Measurements from ENCODE around the gene ATP2B2. TPM values are rescaled to one million over a fixed set of nuclear protein-coding genes. Genes with fewer than 3 reads are reported as not detected.

The ATP2B2 gene
- total and polyA plus RNA-seq, 2 donors from 2014 or later, result 0.19 to 0.22 TPM

DNA sequence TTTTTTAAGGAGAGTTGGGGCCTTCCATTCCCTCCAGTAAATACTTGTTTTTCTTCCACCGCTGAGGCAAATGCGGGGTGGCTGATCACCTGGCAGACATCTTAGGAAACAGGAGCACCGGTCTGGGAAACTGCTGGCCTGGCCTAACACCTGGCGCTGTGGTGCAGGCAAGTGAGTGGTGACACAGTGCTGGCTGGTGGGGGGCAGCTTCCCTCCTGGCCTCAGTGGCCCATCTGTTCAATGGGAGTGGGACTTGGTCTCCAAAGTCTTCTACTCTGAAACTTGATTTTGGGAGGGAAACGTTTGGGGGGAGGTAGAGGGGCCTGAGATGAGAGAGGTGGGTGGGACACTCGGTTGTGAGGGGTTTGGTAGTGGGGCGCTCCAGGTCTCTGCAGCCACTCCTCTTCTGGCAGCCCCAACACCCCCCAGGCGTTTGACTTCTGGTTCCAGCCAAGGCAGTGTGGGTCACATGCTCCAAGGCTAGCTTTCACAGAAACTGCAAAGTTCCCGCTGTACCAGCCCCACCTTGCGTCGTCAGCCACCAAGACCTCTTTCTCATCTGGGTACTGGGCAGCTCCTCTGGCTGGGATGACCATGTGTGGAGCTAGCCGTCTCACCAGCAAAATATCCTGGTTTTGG lies 217.3 kb downstream of the ATP2B2 start:
- TF ChIP-seq, protein P1, sequence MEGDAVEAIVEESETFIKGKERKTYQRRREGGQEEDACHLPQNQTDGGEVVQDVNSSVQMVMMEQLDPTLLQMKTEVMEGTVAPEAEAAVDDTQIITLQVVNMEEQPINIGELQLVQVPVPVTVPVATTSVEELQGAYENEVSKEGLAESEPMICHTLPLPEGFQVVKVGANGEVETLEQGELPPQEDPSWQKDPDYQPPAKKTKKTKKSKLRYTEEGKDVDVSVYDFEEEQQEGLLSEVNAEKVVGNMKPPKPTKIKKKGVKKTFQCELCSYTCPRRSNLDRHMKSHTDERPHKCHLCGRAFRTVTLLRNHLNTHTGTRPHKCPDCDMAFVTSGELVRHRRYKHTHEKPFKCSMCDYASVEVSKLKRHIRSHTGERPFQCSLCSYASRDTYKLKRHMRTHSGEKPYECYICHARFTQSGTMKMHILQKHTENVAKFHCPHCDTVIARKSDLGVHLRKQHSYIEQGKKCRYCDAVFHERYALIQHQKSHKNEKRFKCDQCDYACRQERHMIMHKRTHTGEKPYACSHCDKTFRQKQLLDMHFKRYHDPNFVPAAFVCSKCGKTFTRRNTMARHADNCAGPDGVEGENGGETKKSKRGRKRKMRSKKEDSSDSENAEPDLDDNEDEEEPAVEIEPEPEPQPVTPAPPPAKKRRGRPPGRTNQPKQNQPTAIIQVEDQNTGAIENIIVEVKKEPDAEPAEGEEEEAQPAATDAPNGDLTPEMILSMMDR (IDR thresholded peaks at IDR 0.05; ENCODE audit: borderline replicate concordance, extremely low read depth, insufficient read depth), result no peak
- H3K4me1 ChIP-seq (ENCODE audit: control insufficient read depth in 2 of 3, insufficient read depth in 2 of 3, low read depth in 1 of 3, low read length in 3 of 3), result peaks cover 0 to 15% (median 0%) of the 10 kb centered on the region in 3 donors
- DNase-seq (no peak), FAIRE-seq (no peak)
- H3K4me3 ChIP-seq (ENCODE audit: low read length in 3 of 3), result no peak overlapping the region
- intact Hi-C loops (cut with DNase I), result no loop called here
- H3K9ac ChIP-seq (ENCODE audit: low read length in 3 of 3), result no peak overlapping the region
- H3K27me3 ChIP-seq (ENCODE audit: control insufficient read depth, insufficient read depth, low read length), result no peaks in the 10 kb centered on the region
- no peak overlapping the region for H3K27ac ChIP-seq (ENCODE audit: low read depth in 2 of 2, low read length in 2 of 2)
- H3K36me3 ChIP-seq (ENCODE audit: control insufficient read depth in 2 of 3, insufficient read depth in 3 of 3, low read length in 3 of 3), result peaks cover 0 to 10% (median 0%) of the 10 kb centered on the region in 3 donors
- H3K9me3 ChIP-seq (ENCODE audit: control insufficient read depth in 2 of 3, insufficient read depth in 1 of 3, low read length in 3 of 3), result no peaks in the 10 kb centered on the region

DNA sequence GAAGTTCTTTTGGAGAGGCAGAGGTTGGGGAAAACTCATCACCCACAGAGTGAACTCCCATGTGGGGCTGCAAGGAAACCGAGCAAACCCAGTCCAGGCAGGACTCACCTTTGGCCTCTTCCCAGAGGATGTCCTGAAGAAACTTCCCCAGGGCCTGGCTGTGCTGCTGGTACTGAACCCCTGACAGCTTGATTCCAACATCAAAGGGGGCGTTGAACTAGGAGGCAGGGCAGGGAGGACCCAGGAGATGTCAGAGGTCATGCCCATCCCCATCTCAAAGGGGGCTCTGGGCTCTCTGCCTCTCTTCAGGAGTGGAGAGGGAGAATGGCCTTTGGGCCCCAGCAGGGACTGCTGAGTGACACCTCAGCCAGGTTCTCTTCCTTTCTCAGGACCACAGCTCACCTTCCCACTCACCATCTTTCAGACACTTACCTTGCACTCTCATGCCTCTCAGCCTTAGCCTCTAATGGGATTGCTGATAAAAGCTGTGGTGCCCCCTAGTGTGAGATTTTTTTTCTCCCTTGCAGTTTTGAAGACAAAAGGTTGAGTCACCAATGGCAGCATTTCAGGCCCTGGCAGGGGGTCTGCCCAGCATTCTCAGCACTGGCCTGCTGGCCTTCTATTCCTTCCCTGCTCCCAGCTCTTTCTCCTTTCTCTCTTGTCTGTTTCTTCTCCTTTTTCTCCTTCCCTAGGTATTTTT lies 218.6 kb downstream of the ATP2B2 start:
- TF ChIP-seq, protein P1 (IDR thresholded peaks at IDR 0.05; ENCODE audit: borderline replicate concordance, extremely low read depth, insufficient read depth), result peak; percentile 2
- no peak overlapping the region for H3K4me3 ChIP-seq (ENCODE audit: low read length in 3 of 3)
- intact Hi-C loops (cut with DNase I), result no loop called here
- no peak overlapping the region for H3K27ac ChIP-seq (ENCODE audit: low read depth in 2 of 2, low read length in 2 of 2)
- H3K4me1 ChIP-seq (ENCODE audit: control insufficient read depth in 2 of 3, insufficient read depth in 2 of 3, low read depth in 1 of 3, low read length in 3 of 3), result peaks cover 0 to 15% (median 0%) of the 10 kb centered on the region in 3 donors
- FAIRE-seq (no peak), DNase-seq (peak in 2 of 5 donors; percentile 48 to 62)
- no peaks in the 10 kb centered on the region for H3K9me3 ChIP-seq (ENCODE audit: control insufficient read depth in 2 of 3, insufficient read depth in 1 of 3, low read length in 3 of 3)
- no peak overlapping the region for H3K9ac ChIP-seq (ENCODE audit: low read length in 3 of 3)
- H3K36me3 ChIP-seq (ENCODE audit: control insufficient read depth in 2 of 3, insufficient read depth in 3 of 3, low read length in 3 of 3), result peaks cover 0 to 6% (median 0%) of the 10 kb centered on the region in 3 donors
- H3K27me3 ChIP-seq (ENCODE audit: control insufficient read depth, insufficient read depth, low read length), result no peaks in the 10 kb centered on the region

DNA sequence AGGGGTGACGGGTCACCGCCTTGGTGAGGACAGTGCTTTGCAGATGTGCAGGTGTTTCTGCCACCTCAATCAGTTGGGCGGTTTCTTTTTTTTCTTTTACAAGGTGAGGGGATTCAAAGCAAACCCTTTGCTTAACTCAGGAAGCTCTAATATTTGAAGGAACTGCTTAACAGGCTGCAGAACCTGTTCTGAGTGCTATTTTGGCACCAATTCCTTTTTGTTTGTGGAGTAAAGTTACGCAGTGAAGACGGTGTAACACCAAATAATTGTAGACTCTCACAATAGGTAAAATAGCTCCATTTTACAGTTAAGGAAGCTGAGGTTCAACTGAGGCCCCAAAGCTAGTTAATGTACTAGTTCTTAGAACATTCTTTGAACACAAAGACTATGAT lies 219.3 kb downstream of the ATP2B2 start:
- H3K27ac ChIP-seq (ENCODE audit: low read depth in 2 of 2, low read length in 2 of 2), result no peak overlapping the region
- no peaks in the 10 kb centered on the region for H3K27me3 ChIP-seq (ENCODE audit: control insufficient read depth, insufficient read depth, low read length)
- intact Hi-C loops (cut with DNase I), result no loop called here
- no peak overlapping the region for H3K9ac ChIP-seq (ENCODE audit: low read length in 3 of 3)
- TF ChIP-seq, protein P1 (IDR thresholded peaks at IDR 0.05; ENCODE audit: borderline replicate concordance, extremely low read depth, insufficient read depth), result no peak
- peaks cover 0 to 15% (median 0%) of the 10 kb centered on the region in 3 donors for H3K4me1 ChIP-seq (ENCODE audit: control insufficient read depth in 2 of 3, insufficient read depth in 2 of 3, low read depth in 1 of 3, low read length in 3 of 3)
- H3K9me3 ChIP-seq (ENCODE audit: control insufficient read depth in 2 of 3, insufficient read depth in 1 of 3, low read length in 3 of 3), result no peaks in the 10 kb centered on the region
- no peak overlapping the region for H3K4me3 ChIP-seq (ENCODE audit: low read length in 3 of 3)
- DNase-seq (peak in 1 of 5 donors; percentile 28), FAIRE-seq (no peak)
- peaks cover 0 to 6% (median 0%) of the 10 kb centered on the region in 3 donors for H3K36me3 ChIP-seq (ENCODE audit: control insufficient read depth in 2 of 3, insufficient read depth in 3 of 3, low read length in 3 of 3)

Data from kidney (tissue), 14 donors.